ENCODE results near the gene HSPA6. TPM values are rescaled to one million over a fixed set of nuclear protein-coding genes. Genes with fewer than 3 reads are reported as not detected.

The HSPA6 gene
- total and polyA plus RNA-seq, 10 of the 15 experiments (the other 5 are each of a cell fraction or from before 2014, with no cell fraction given): 0.05 to 8.8 (median 0.66) TPM

GRCh38 chr1:161502641-161503393 is 21.5 kb upstream of the HSPA6 start (continued):
- TF ChIP-seq BCLAF1 (IDR thresholded peaks at IDR 0.05) (no peak), ZNF207 (IDR thresholded peaks at IDR 0.05; ENCODE audit: borderline replicate concordance) (no peak), SRF (IDR thresholded peaks at IDR 0.05; ENCODE audit: low read depth in 2 of 2, low read length in 2 of 2) (no peak), REST (IDR thresholded peaks at IDR 0.05; ENCODE audit: low read depth, low read length) (no peak)

GRCh38 chr1:161503394-161503748 is 21.0 kb upstream of the HSPA6 start:
- SMC1A ChIA-PET (ENCODE audit: uncharacterized antibody, unreplicated experiment): no interaction called here
- H3K27me3 ChIP-seq (replicated peaks in 1 of 2; ENCODE audit: control insufficient read depth in 2 of 2, insufficient read depth in 2 of 2, low read length in 1 of 2): no peaks in the 10 kb centered on the region
- POLR2A ChIA-PET: no interaction called here
- RAD21 ChIA-PET (ENCODE audit: unreplicated experiment): no interaction called here
- BruUV-seq (replicated peaks): no TSS peak
- H3K4me2 ChIP-seq (ENCODE audit: control insufficient read depth, insufficient read depth): no peak overlapping the region
- no peak for FAIRE-seq
- no peak for DNase-seq (ENCODE audit: low read depth, low spot score)
- no peak overlapping the region for H2AFZ ChIP-seq (ENCODE audit: control insufficient read depth, low read depth, low read length)
- in situ Hi-C loops (cut with MboI): no loop called here
- peaks cover 7% of the 10 kb centered on the region for H3K4me1 ChIP-seq (ENCODE audit: control insufficient read depth, insufficient read depth, low read length)
- no peaks in the 10 kb centered on the region for H3K79me2 ChIP-seq (ENCODE audit: control insufficient read depth, insufficient read depth, low read length)
- no peaks in the 10 kb centered on the region for H3K36me3 ChIP-seq (ENCODE audit: control insufficient read depth in 2 of 2, insufficient read depth in 2 of 2, low read length in 1 of 2)
- no peak overlapping the region for H3K27ac ChIP-seq (ENCODE audit: control insufficient read depth, insufficient read depth)
- H3K9ac ChIP-seq (ENCODE audit: control insufficient read depth, insufficient read depth, low read length): no peak overlapping the region
- intact Hi-C loops (cut with micrococcal nuclease; ENCODE audit: unreplicated experiment): no loop called here
- CTCF ChIA-PET: interaction anchor here (2.2 kb wide), 1 partner anchor 15 kb away, joined by 10 read pairs; no protein-coding TSS in a partner anchor
- H3K4me3 ChIP-seq: no peak overlapping the region
- no peak for ATAC-seq
- no peaks in the 10 kb centered on the region for H3K9me3 ChIP-seq (replicated peaks; ENCODE audit: control insufficient read depth, insufficient read depth, low read length)
- H4K20me1 ChIP-seq (ENCODE audit: control insufficient read depth, insufficient read depth): no peaks in the 10 kb centered on the region
- no peak for TF ChIP-seq KLF5 (IDR thresholded peaks at IDR 0.05; ENCODE audit: partially characterized antibody)
- TF ChIP-seq CEBPZ (IDR thresholded peaks at IDR 0.05; ENCODE audit: low read depth, low read length): no peak
- TF ChIP-seq ZNF687 (IDR thresholded peaks at IDR 0.05): no peak

Measured in GM12878 (cell line).